Measurements from ENCODE around the gene BTNL9. TPM values are rescaled to one million over a fixed set of nuclear protein-coding genes. Genes with fewer than 3 reads are reported as not detected.

BTNL9 gene
- total RNA-seq, 1 donor from 2014 or later = not detected

GRCh38 chr5:181084621-181085195 is 44.6 kb downstream of the BTNL9 start:
- Mint-ChIP-seq H3K27ac (no peak overlapping the region), H3K4me3 (ENCODE audit: low read depth) (no peak overlapping the region), H3K27me3 (peaks cover 76% of the 10 kb centered on the region), H3K36me3 (ENCODE audit: insufficient read depth) (no peaks in the 10 kb centered on the region), H3K4me1 (ENCODE audit: low read depth) (peaks cover 9% of the 10 kb centered on the region), H3K9me3 (ENCODE audit: low read depth) (peaks cover 3% of the 10 kb centered on the region)
- DNase-seq (ENCODE audit: low spot score, unreplicated experiment) = no peak
- TF ChIP-seq CTCF (IDR thresholded peaks at IDR 0.05; ENCODE audit: unreplicated experiment) = no peak

- Mint-ChIP-seq H3K27me3 (peaks cover 62% of the 10 kb centered on the region), H3K9me3 (ENCODE audit: low read depth) (peaks cover 3% of the 10 kb centered on the region), H3K4me3 (ENCODE audit: low read depth) (no peak overlapping the region), H3K4me1 (ENCODE audit: low read depth) (peaks cover 9% of the 10 kb centered on the region), H3K36me3 (ENCODE audit: insufficient read depth) (no peaks in the 10 kb centered on the region), H3K27ac (no peak overlapping the region)
- DNase-seq (ENCODE audit: low spot score, unreplicated experiment) = no peak
- TF ChIP-seq CTCF (IDR thresholded peaks at IDR 0.05; ENCODE audit: unreplicated experiment) = no peak
Observed at GRCh38 chr5:181086026-181086883, 46.2 kb downstream of the BTNL9 start.

- no peak for DNase-seq (ENCODE audit: low spot score, unreplicated experiment)
- Mint-ChIP-seq H3K27me3 (peaks cover 58% of the 10 kb centered on the region), H3K4me1 (ENCODE audit: low read depth) (peaks cover 9% of the 10 kb centered on the region), H3K27ac (no peak overlapping the region), H3K4me3 (ENCODE audit: low read depth) (no peak overlapping the region), H3K36me3 (ENCODE audit: insufficient read depth) (no peaks in the 10 kb centered on the region), H3K9me3 (ENCODE audit: low read depth) (peaks cover 3% of the 10 kb centered on the region)
- TF ChIP-seq CTCF (IDR thresholded peaks at IDR 0.05; ENCODE audit: unreplicated experiment) = no peak
Observed at GRCh38 chr5:181086884-181087205, 46.8 kb downstream of the BTNL9 start.

- no peak for DNase-seq (ENCODE audit: low spot score, unreplicated experiment)
- peaks cover 55% of the 10 kb centered on the region for H3K27me3 Mint-ChIP-seq
- no peak overlapping the region for H3K4me3 Mint-ChIP-seq (ENCODE audit: low read depth)
- H3K4me1 Mint-ChIP-seq (ENCODE audit: low read depth) = peaks cover 9% of the 10 kb centered on the region
- no peaks in the 10 kb centered on the region for H3K9me3 Mint-ChIP-seq (ENCODE audit: low read depth)
- H3K27ac Mint-ChIP-seq = no peak overlapping the region
- H3K36me3 Mint-ChIP-seq (ENCODE audit: insufficient read depth) = no peaks in the 10 kb centered on the region
- no peak for TF ChIP-seq CTCF (IDR thresholded peaks at IDR 0.05; ENCODE audit: unreplicated experiment)
Observed at GRCh38 chr5:181087309-181087708, 47.2 kb downstream of the BTNL9 start.

DNA sequence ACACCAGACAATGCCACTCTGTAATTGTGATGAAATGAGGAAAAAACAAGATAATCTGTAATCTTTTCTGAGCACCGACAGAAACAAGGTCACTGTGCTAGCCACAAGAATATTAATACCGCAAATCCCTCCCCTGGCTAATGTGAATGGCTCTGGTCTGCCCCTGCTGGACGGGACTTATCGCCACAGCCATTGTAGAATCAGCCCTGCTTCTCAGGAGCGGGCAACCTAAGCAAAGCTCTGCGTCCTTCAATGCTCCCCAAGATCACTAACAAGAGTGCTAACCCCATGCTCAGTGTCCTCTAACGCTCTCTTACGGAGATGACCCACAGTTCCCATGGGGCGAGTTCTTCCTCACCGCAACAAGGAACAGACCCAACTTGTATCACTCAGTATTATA is 48.2 kb downstream of the BTNL9 start:
- no peak overlapping the region for H3K27ac Mint-ChIP-seq
- peaks cover 52% of the 10 kb centered on the region for H3K27me3 Mint-ChIP-seq
- TF ChIP-seq CTCF (IDR thresholded peaks at IDR 0.05; ENCODE audit: unreplicated experiment) = peak; percentile 40
- DNase-seq (ENCODE audit: low spot score, unreplicated experiment) = no peak
- H3K36me3 Mint-ChIP-seq (ENCODE audit: insufficient read depth) = no peaks in the 10 kb centered on the region
- peaks cover 9% of the 10 kb centered on the region for H3K4me1 Mint-ChIP-seq (ENCODE audit: low read depth)
- H3K4me3 Mint-ChIP-seq (ENCODE audit: low read depth) = no peak overlapping the region
- H3K9me3 Mint-ChIP-seq (ENCODE audit: low read depth) = no peaks in the 10 kb centered on the region

Data from progenitor cell of endocrine pancreas (in vitro differentiated cells).